ENCODE data around the gene TNS1.
A peak's percentile ranks its signal among the peaks of the same experiment; 100 is the strongest.

Gene TNS1

DNA sequence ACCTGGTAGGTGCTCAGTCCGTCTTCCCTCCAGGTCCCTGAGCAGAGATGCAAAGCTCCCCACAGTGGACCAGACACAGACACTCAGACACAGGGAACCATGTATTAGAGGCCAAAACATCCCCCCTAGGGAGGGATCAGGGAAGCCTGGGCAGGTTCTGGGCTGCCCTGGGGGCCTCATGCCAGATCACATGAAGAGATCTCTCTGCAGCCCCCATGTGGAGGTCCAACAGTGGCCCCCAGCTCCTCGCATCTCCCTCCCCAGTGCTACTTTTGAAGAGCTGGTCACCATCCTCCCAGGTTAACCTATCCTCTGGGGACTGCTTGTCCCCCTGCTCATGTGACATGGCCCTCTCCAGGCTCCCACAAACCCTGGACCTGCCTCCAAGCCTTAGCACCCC is 10.5 kb upstream of the TNS1 start:
- H3K4me3 ChIP-seq (ENCODE audit: low read depth, low read length), result no peak overlapping the region
- no peak for TF ChIP-seq CTCF (IDR thresholded peaks at IDR 0.05; ENCODE audit: low read depth, low read length)

GRCh38 chr2:218012284-218012683 is 9.5 kb upstream of the TNS1 start:
- H3K4me3 ChIP-seq (ENCODE audit: low read depth, low read length), result no peak overlapping the region
- TF ChIP-seq CTCF (IDR thresholded peaks at IDR 0.05; ENCODE audit: low read depth, low read length), result no peak

GRCh38 chr2:218011653-218012040 is 8.9 kb upstream of the TNS1 start:
- H3K4me3 ChIP-seq (ENCODE audit: low read depth, low read length), result no peak overlapping the region
- no peak for TF ChIP-seq CTCF (IDR thresholded peaks at IDR 0.05; ENCODE audit: low read depth, low read length)

GRCh38 chr2:218010984-218011652 is 8.3 kb upstream of the TNS1 start:
- TF ChIP-seq CTCF (IDR thresholded peaks at IDR 0.05; ENCODE audit: low read depth, low read length), result no peak
- H3K4me3 ChIP-seq (ENCODE audit: low read depth, low read length), result no peak overlapping the region

GRCh38 chr2:218010140-218010983 is 7.6 kb upstream of the TNS1 start:
- TF ChIP-seq CTCF (IDR thresholded peaks at IDR 0.05; ENCODE audit: low read depth, low read length), result peak; percentile 67
- H3K4me3 ChIP-seq (ENCODE audit: low read depth, low read length), result peak overlapping the region; percentile 56

DNA sequence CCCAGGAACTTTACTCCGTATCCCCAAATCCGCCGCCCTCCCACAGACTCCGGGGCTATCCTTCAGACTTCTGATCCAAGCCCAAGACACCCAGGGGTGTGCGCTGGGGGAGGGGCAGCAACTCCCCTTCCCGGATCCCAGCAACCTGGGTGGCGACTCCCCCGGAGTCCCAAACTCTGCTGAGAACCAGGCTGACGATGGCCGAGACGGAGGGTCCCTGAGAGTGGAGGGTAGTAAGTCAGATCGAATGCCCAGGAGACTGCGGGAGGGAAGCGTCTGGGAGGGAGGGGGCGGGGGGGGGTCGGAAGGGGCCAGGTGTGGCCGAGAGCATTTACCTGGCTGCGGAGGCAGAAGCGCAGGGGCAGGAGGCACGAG is 7.0 kb upstream of the TNS1 start:
- no peak for TF ChIP-seq CTCF (IDR thresholded peaks at IDR 0.05; ENCODE audit: low read depth, low read length)
- H3K4me3 ChIP-seq (ENCODE audit: low read depth, low read length), result peak overlapping the region; percentile 56

DNA sequence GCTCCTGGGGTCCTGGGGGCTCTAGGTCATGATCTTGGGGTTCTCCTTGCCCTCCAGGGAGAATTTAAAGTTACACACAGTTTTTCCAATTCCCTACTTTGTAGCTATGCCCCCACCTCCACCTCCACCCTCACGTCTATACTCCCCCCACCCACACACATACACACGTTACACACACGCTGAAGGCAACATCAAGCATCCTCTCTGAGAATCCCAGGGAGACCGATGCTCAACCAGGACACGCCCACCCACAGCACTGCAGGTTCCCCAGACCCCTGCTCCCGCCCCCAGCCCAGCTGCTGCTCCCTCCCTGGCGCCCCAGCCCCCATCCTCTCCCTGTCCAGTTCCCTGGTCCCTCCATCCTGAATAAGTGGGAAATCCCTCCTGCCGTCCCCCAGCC is 6.4 kb upstream of the TNS1 start:
- H3K4me3 ChIP-seq (ENCODE audit: low read depth, low read length), result no peak overlapping the region; the same call in 1 of the 2 replicates
- TF ChIP-seq CTCF (IDR thresholded peaks at IDR 0.05; ENCODE audit: low read depth, low read length), result no peak
